ENCODE measurements around the gene STK24.
A peak's percentile ranks its signal among the peaks of the same experiment; 100 is the strongest.

Gene STK24

GRCh38 chr13:98549728-98550317 lies 27.1 kb downstream of the STK24 start:
- DNase-seq, result no peak

- DNase-seq, result peak; percentile 92
These were observed 27.7 kb downstream of the STK24 start for GRCh38 chr13:98549006-98549727.

GRCh38 chr13:98548230-98548629 lies 28.7 kb downstream of the STK24 start:
- DNase-seq, result peak; percentile 34

GRCh38 chr13:98547455-98547854 lies 29.5 kb downstream of the STK24 start:
- DNase-seq, result no peak

- no peak for DNase-seq
These were observed 30.5 kb downstream of the STK24 start for GRCh38 chr13:98546402-98546801.

- no peak for DNase-seq
These were observed 32.7 kb downstream of the STK24 start for GRCh38 chr13:98544104-98544710.

GRCh38 chr13:98543378-98544103 lies 33.4 kb downstream of the STK24 start:
- DNase-seq, result no peak

- peak; percentile 71 for DNase-seq
These were observed 34.1 kb downstream of the STK24 start for GRCh38 chr13:98542568-98543377.

GRCh38 chr13:98541701-98542203 lies 35.2 kb downstream of the STK24 start:
- no peak for DNase-seq

GRCh38 chr13:98541191-98541590 lies 35.7 kb downstream of the STK24 start:
- no peak for DNase-seq

GRCh38 chr13:98540476-98540875 lies 36.4 kb downstream of the STK24 start:
- DNase-seq, result no peak

- no peak for DNase-seq
These were observed 37.2 kb downstream of the STK24 start for GRCh38 chr13:98539666-98540065.

- no peak for DNase-seq
These were observed 38.0 kb downstream of the STK24 start for GRCh38 chr13:98538876-98539275.

GRCh38 chr13:98537740-98538139 lies 39.2 kb downstream of the STK24 start:
- DNase-seq, result no peak

GRCh38 chr13:98537306-98537705 lies 39.6 kb downstream of the STK24 start:
- no peak for DNase-seq

GRCh38 chr13:98536729-98537128 lies 40.2 kb downstream of the STK24 start:
- no peak for DNase-seq

GRCh38 chr13:98535501-98536354 lies 41.2 kb downstream of the STK24 start:
- DNase-seq, result no peak

- no peak for DNase-seq
These were observed 42.1 kb downstream of the STK24 start for GRCh38 chr13:98534821-98535220.

GRCh38 chr13:98533912-98534311 lies 43.0 kb downstream of the STK24 start:
- DNase-seq, result no peak

- no peak for DNase-seq
These were observed 44.7 kb downstream of the STK24 start for GRCh38 chr13:98532254-98532653.

GRCh38 chr13:98530217-98530616 lies 46.7 kb downstream of the STK24 start:
- no peak for DNase-seq

- DNase-seq, result no peak
These were observed 47.7 kb downstream of the STK24 start for GRCh38 chr13:98529171-98529570.
